ENCODE results near the gene ZNF576. TPM values are rescaled to one million over a fixed set of nuclear protein-coding genes. Genes with fewer than 3 reads are reported as not detected.
"Not testable (repeated sequence)": the region's sequence is repeated elsewhere in the genome, so short reads cannot be mapped to it uniquely, and the experiment has no call there.

ZNF576 gene
- total RNA-seq, 1 donor from 2014 or later = 14.2 TPM

GRCh38 chr19:43634506-43634871 lies 38.1 kb downstream of the ZNF576 start:
- ATAC-seq = no peak
- DNase-seq = no peak
- Histone ChIP-seq H3K4me1 (no peaks in the 10 kb centered on the region), H3K27me3 (ENCODE audit: low read depth) (peaks cover 8% of the 10 kb centered on the region), H3K9me3 (no peaks in the 10 kb centered on the region), H3K4me3 (no peak overlapping the region), H3K36me3 (no peaks in the 10 kb centered on the region), H3K27ac (no peak overlapping the region)
- no peak for TF ChIP-seq CTCF (IDR thresholded peaks at IDR 0.05)
- intact Hi-C loops (cut with DNase I) = no loop called here

GRCh38 chr19:43634872-43635560 lies 38.6 kb downstream of the ZNF576 start:
- no peak for DNase-seq
- ATAC-seq = no peak
- Histone ChIP-seq H3K4me1 (peaks cover under 1% of the 10 kb centered on the region), H3K4me3 (no peak overlapping the region), H3K27me3 (ENCODE audit: low read depth) (peaks cover 8% of the 10 kb centered on the region), H3K36me3 (no peaks in the 10 kb centered on the region), H3K27ac (no peak overlapping the region), H3K9me3 (no peaks in the 10 kb centered on the region)
- TF ChIP-seq CTCF (IDR thresholded peaks at IDR 0.05) = no peak
- intact Hi-C loops (cut with DNase I) = no loop called here

- ATAC-seq; H3K4me3 ChIP-seq; H3K9me3 ChIP-seq; intact Hi-C loops (cut with DNase I); H3K4me1 ChIP-seq; H3K27me3 ChIP-seq (ENCODE audit: low read depth); H3K36me3 ChIP-seq; H3K27ac ChIP-seq; DNase-seq: not testable (repeated sequence)
Measured at GRCh38 chr19:43635561-43635940, 39.2 kb downstream of the ZNF576 start.

- Histone ChIP-seq H3K27me3 (ENCODE audit: low read depth) (peaks cover 8% of the 10 kb centered on the region), H3K36me3 (no peaks in the 10 kb centered on the region), H3K4me1 (peaks cover 8% of the 10 kb centered on the region), H3K27ac (no peak overlapping the region), H3K9me3 (no peaks in the 10 kb centered on the region), H3K4me3 (no peak overlapping the region)
- ATAC-seq (no peak), DNase-seq (no peak)
- TF ChIP-seq CTCF (IDR thresholded peaks at IDR 0.05) = no peak
- intact Hi-C loops (cut with DNase I) = no loop called here
Measured at GRCh38 chr19:43636121-43636683, 39.8 kb downstream of the ZNF576 start.

- no peak overlapping the region for H3K4me3 ChIP-seq
Measured at GRCh38 chr19:43638214-43638994, 42.0 kb downstream of the ZNF576 start.

More at GRCh38 chr19:43638214-43638994, 42.0 kb downstream of the ZNF576 start:
- H3K36me3 ChIP-seq = no peaks in the 10 kb centered on the region
- H3K4me1 ChIP-seq = peaks cover 8% of the 10 kb centered on the region
- no peak overlapping the region for H3K27ac ChIP-seq
- intact Hi-C loops (cut with DNase I) = no loop called here
- H3K27me3 ChIP-seq (ENCODE audit: low read depth) = peaks cover 8% of the 10 kb centered on the region
- no peak for DNase-seq
- H3K9me3 ChIP-seq = no peaks in the 10 kb centered on the region
- no peak for TF ChIP-seq CTCF (IDR thresholded peaks at IDR 0.05)
- no peak for ATAC-seq

Measured in lower lobe of right lung (tissue), 2 donors.